Stimulated activated CD8-positive, alpha-beta memory T cell treated with anti-CD3 and anti-CD28 coated beads, Interleukin-7, amount 100 ng/mL, for 4 hours (primary cell): ENCODE results near the gene EYS.
"Not testable (repeated sequence)": the region's sequence is repeated elsewhere in the genome, so short reads cannot be mapped to it uniquely, and the experiment has no call there.

ENCODE experiments used
- DNase-seq, 2 donors: peaks; one replicate each; pipeline ENCODE4 v3.0.0-alpha.2; 2020; ENCODE audit warnings: low read depth in 2 of 2

EYS gene

GRCh38 chr6:63963769-63964315 is 1743.2 kb downstream of the EYS start:
- no peak for DNase-seq

- not testable (repeated sequence) for DNase-seq
Observed at GRCh38 chr6:63953336-63954021, 1753.5 kb downstream of the EYS start.

GRCh38 chr6:63947792-63948529 is 1759.1 kb downstream of the EYS start:
- DNase-seq = no peak

GRCh38 chr6:63945987-63946386 is 1761.0 kb downstream of the EYS start:
- no peak for DNase-seq

- no peak for DNase-seq
Observed at GRCh38 chr6:63943826-63944225, 1763.2 kb downstream of the EYS start.

- no peak for DNase-seq
Observed at GRCh38 chr6:63941747-63942470, 1765.1 kb downstream of the EYS start.

GRCh38 chr6:63940056-63940455 is 1767.0 kb downstream of the EYS start:
- DNase-seq = no peak

- DNase-seq = no peak
Observed at GRCh38 chr6:63936399-63936798, 1770.6 kb downstream of the EYS start.

GRCh38 chr6:63935732-63936131 is 1771.3 kb downstream of the EYS start:
- no peak for DNase-seq

- not testable (repeated sequence) for DNase-seq
Observed at GRCh38 chr6:63933948-63934347, 1773.1 kb downstream of the EYS start.

- DNase-seq = no peak
Observed at GRCh38 chr6:63930848-63931247, 1776.2 kb downstream of the EYS start.

- no peak for DNase-seq
Observed at GRCh38 chr6:63929111-63929510, 1777.9 kb downstream of the EYS start.

- no peak for DNase-seq
Observed at GRCh38 chr6:63928613-63929012, 1778.4 kb downstream of the EYS start.

- no peak for DNase-seq
Observed at GRCh38 chr6:63926950-63927927, 1779.8 kb downstream of the EYS start.

GRCh38 chr6:63926258-63926780 is 1780.7 kb downstream of the EYS start:
- DNase-seq = no peak

- no peak for DNase-seq
Observed at GRCh38 chr6:63923139-63923739, 1783.8 kb downstream of the EYS start.

- DNase-seq = no peak
Observed at GRCh38 chr6:63919556-63920110, 1787.4 kb downstream of the EYS start.

GRCh38 chr6:63912887-63913286 is 1794.1 kb downstream of the EYS start:
- DNase-seq = no peak

- DNase-seq = no peak
Observed at GRCh38 chr6:63910863-63911551, 1796.0 kb downstream of the EYS start.
